Keratinocyte (primary cell): ENCODE results near the gene PTPRN2. TPM values are rescaled to one million over a fixed set of nuclear protein-coding genes. Genes with fewer than 3 reads are reported as not detected.

Source experiments
- DNase-seq: peaks from one replicate; pipeline ENCODE4 v3.0.0-alpha.2; 2011; ENCODE audit warnings: low read depth, missing footprints, low spot score
- FAIRE-seq: peaks from 2 replicates; lab custom pipeline; 2011; peaks lifted over from hg19 to GRCh38; lab: Jason Lieb, UNC
- H2AFZ ChIP-seq: 2 replicates; pipeline ENCODE4 v1.6.0; 2012; ENCODE audit warnings: low read length, control low read depth, inconsistent platforms; ENCODE audit not compliant: control insufficient read depth
- H3K27ac ChIP-seq: 2 replicates; pipeline ENCODE4 v1.5.1; 2011; ENCODE audit warnings: low read length; ENCODE audit not compliant: control insufficient read depth, insufficient read depth
- H3K27me3 ChIP-seq: 3 replicates; pipeline ENCODE4 v1.6.0; 2011; ENCODE audit warnings: low read length; ENCODE audit not compliant: control insufficient read depth, insufficient read depth; ENCODE audit errors: extremely low read depth
- H3K36me3 ChIP-seq, 2 experiments: 2 replicates in 1 of 2; 3 replicates in 1 of 2; pipeline ENCODE4 v1.5.1; 2011; ENCODE audit warnings: low read length in 2 of 2, mild to moderate bottlenecking in 1 of 2; ENCODE audit not compliant: control insufficient read depth in 2 of 2, insufficient read depth in 2 of 2; ENCODE audit errors: extremely low read depth in 1 of 2
- H3K4me1 ChIP-seq: 3 replicates; pipeline ENCODE4 v1.5.1; 2011; ENCODE audit warnings: low read length; ENCODE audit not compliant: control insufficient read depth, insufficient read depth; ENCODE audit errors: extremely low read depth
- H3K4me2 ChIP-seq: 3 replicates; pipeline ENCODE4 v1.6.0; 2011; ENCODE audit warnings: low read depth, low read length; ENCODE audit not compliant: control insufficient read depth, insufficient read depth; ENCODE audit errors: extremely low read depth
- H3K4me3 ChIP-seq, 3 experiments: fragments of 200-600 bp in 1 of 3; sonication (generic) in 1 of 3; 2 replicates in 2 of 3; 3 replicates in 1 of 3; pipeline ENCODE4 v1.5.1; 2011 to 2016; ENCODE audit warnings: low read length in 3 of 3, mild to moderate bottlenecking in 3 of 3, control low read depth in 2 of 3, inconsistent platforms in 1 of 3, low read depth in 1 of 3, mixed read lengths in 1 of 3, mixed run types in 1 of 3, moderate library complexity in 1 of 3; ENCODE audit not compliant: control insufficient read depth in 2 of 3, insufficient read depth in 2 of 3; ENCODE audit errors: extremely low read depth in 1 of 3
- H3K79me2 ChIP-seq: 2 replicates; pipeline ENCODE4 v1.6.0; 2012; ENCODE audit warnings: low read length; ENCODE audit not compliant: control insufficient read depth, insufficient read depth
- H3K9ac ChIP-seq: 3 replicates; pipeline ENCODE4 v1.6.0; 2011; ENCODE audit warnings: low read length; ENCODE audit not compliant: control insufficient read depth, insufficient read depth; ENCODE audit errors: extremely low read depth
- H3K9me1 ChIP-seq: 3 replicates; pipeline ENCODE4 v1.6.0; 2011; ENCODE audit warnings: low read length; ENCODE audit not compliant: control insufficient read depth, insufficient read depth; ENCODE audit errors: extremely low read depth
- H3K9me3 ChIP-seq: 2 replicates; pipeline ENCODE4 v1.5.1; 2012; ENCODE audit warnings: low read depth, low read length; ENCODE audit not compliant: control insufficient read depth
- H4K20me1 ChIP-seq: 3 replicates; pipeline ENCODE4 v1.6.0; 2011; ENCODE audit warnings: low read length; ENCODE audit not compliant: control insufficient read depth, insufficient read depth; ENCODE audit errors: extremely low read depth
- EZH2 ChIP-seq: IDR thresholded peaks from one replicate; pipeline ENCODE4 v1.6.1; 2012; ENCODE audit warnings: inconsistent platforms, mild to moderate bottlenecking, low read length, moderate library complexity
- dilution Hi-C: fragments of 300-500 bp; cut with MboI; formaldehyde crosslinking; loops from one replicate; pipeline ENCODE4 v1.7.0; 2020; ENCODE audit warnings: low sequenced_read_pairs; ENCODE audit not compliant: extremely low pct_ligation_motif_present
- polyA plus RNA-seq, 5 experiments: library from polyadenylated mRNA; depleted of rRNA in 3 of 5; stranded (reverse) in 3 of 5; stranded (forward) in 1 of 5; unstranded in 1 of 5; fragments of >200 nt; gene quantifications; 1 replicate in 1 of 5; 2 replicates in 3 of 5; 3 replicates in 1 of 5; pipeline versions ENCODE4 v1.2.1 to v1.2.3, GENCODE V29; 2011 to 2012; ENCODE audit warnings: missing spikeins in 2 of 5, low read depth in 1 of 5, low replicate concordance in 1 of 5
- TF ChIP-seq, protein P1 (sequence below), 3 experiments: IDR thresholded peaks in 1 of 3; conservative IDR thresholded peaks in 1 of 3; optimal IDR thresholded peaks in 1 of 3; 2 replicates in 2 of 3; 3 replicates in 1 of 3; pipeline versions ENCODE3 to v1.5.1; 2011; ENCODE audit warnings: low read length in 3 of 3, mild to moderate bottlenecking in 3 of 3, moderate library complexity in 2 of 3, control low read depth in 1 of 3, inconsistent platforms in 1 of 3; ENCODE audit not compliant: insufficient read depth in 2 of 3; ENCODE audit errors: extremely low read depth in 1 of 3

Gene PTPRN2
- polyA plus RNA-seq, 1 donor (not counting 4 experiments of a cell fraction or from before 2014, with no cell fraction given) = not detected

DNA sequence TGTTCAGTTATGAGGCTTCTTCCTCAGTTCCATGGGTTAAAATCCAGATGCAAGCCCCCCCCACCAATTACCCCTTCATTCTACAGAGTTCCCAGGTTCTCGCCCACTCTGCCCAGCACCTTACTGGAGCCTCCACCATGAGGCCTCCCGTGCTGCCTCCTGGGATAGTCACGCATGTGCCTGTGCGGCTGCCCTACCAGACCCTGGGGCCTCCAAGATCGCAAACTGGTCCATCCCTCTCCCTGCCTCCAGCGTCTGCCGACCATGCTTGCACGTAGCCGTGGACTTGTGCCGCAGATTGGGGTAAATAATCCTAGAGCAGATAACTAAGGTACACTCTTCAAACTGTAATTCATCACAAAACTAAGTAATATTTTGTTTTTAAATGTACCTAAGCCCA lies 611.2 kb downstream of the PTPRN2 start:
- no peak for FAIRE-seq
- dilution Hi-C loops = no loop called here
- Histone ChIP-seq H3K27ac (no peak overlapping the region), H3K9me3 (peaks cover 9% of the 10 kb centered on the region), H3K9ac (no peak overlapping the region), H3K4me2 (no peak overlapping the region), H3K79me2 (no peaks in the 10 kb centered on the region), H3K36me3 (no peaks in the 10 kb centered on the region), H2AFZ (no peak overlapping the region), H3K9me1 (no peaks in the 10 kb centered on the region), H3K4me3 (no peak overlapping the region), H3K4me1 (no peaks in the 10 kb centered on the region), H4K20me1 (no peaks in the 10 kb centered on the region), H3K27me3 (no peaks in the 10 kb centered on the region)
- no peak for DNase-seq
- TF ChIP-seq EZH2 = no peak
- TF ChIP-seq, protein P1, sequence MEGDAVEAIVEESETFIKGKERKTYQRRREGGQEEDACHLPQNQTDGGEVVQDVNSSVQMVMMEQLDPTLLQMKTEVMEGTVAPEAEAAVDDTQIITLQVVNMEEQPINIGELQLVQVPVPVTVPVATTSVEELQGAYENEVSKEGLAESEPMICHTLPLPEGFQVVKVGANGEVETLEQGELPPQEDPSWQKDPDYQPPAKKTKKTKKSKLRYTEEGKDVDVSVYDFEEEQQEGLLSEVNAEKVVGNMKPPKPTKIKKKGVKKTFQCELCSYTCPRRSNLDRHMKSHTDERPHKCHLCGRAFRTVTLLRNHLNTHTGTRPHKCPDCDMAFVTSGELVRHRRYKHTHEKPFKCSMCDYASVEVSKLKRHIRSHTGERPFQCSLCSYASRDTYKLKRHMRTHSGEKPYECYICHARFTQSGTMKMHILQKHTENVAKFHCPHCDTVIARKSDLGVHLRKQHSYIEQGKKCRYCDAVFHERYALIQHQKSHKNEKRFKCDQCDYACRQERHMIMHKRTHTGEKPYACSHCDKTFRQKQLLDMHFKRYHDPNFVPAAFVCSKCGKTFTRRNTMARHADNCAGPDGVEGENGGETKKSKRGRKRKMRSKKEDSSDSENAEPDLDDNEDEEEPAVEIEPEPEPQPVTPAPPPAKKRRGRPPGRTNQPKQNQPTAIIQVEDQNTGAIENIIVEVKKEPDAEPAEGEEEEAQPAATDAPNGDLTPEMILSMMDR (optimal IDR thresholded peaks at IDR 0.05 in 1 of 3, IDR thresholded peaks at IDR 0.05 in 1 of 3, conservative IDR thresholded peaks at IDR 0.05 in 1 of 3; ENCODE audit: extremely low read depth in 1 of 3, insufficient read depth in 2 of 3, low read length in 3 of 3) = no peak

DNA sequence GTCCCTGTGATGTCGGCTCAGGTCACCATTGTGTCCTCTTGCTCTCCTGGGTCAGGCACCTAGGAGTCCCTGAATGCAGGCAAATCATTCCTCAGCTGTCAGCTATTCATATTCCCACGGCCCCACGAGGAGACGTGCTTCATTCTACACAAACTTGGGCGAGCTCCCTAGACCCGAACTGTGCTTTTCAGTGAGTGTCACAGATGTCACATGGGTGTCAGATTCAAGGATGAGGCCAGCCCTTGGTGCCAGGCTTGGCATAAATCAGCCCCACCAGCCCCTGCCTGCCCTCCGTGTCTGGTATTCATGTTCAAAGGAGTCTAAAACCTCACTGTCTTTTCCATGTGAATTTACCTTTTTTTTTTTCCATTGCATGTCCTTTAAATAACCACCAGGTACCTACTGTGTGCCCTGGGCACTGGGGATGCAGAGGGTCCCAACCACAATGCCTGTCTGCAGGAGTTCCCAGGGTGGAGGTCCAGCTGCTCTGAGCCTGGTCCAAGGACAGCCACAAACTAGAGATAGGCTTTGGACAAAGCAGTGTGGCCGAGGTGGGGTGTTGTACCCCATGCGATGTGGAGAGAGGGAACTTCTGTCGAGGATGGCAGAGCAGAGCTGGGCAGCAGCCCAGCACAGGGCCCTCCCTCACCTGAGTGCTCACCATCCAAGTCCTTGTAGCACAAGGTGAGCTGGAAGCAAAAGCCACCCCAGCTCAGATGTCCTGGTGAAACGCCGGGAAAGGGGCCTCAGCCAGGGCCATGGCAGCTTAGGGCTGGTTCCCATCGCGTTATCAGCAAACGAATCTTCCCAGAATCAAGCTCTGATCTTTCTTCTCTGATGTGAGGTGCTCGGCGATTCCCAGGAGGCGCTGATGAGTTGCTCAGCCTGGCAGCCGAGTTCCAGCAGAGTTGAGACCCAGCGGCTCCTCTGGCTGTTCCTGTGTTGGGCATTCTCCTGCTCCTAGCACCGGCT lies 611.9 kb downstream of the PTPRN2 start:
- no peak overlapping the region for H3K4me3 ChIP-seq
- TF ChIP-seq EZH2 = no peak
- TF ChIP-seq, protein P1 (optimal IDR thresholded peaks at IDR 0.05 in 1 of 3, IDR thresholded peaks at IDR 0.05 in 1 of 3, conservative IDR thresholded peaks at IDR 0.05 in 1 of 3; ENCODE audit: extremely low read depth in 1 of 3, insufficient read depth in 2 of 3, low read length in 3 of 3) = no peak
- H3K79me2 ChIP-seq = no peaks in the 10 kb centered on the region
- FAIRE-seq (no peak), DNase-seq (no peak)
- no peaks in the 10 kb centered on the region for H3K4me1 ChIP-seq
- no peaks in the 10 kb centered on the region for H3K27me3 ChIP-seq
- H3K36me3 ChIP-seq = no peaks in the 10 kb centered on the region
- dilution Hi-C loops = no loop called here
- peaks cover 9% of the 10 kb centered on the region for H3K9me3 ChIP-seq
- H3K27ac ChIP-seq = no peak overlapping the region
- no peaks in the 10 kb centered on the region for H4K20me1 ChIP-seq
- no peak overlapping the region for H3K9ac ChIP-seq
- no peaks in the 10 kb centered on the region for H3K9me1 ChIP-seq
- no peak overlapping the region for H2AFZ ChIP-seq
- H3K4me2 ChIP-seq = no peak overlapping the region
